ENCODE measurements around the gene PTPRA.
"Not testable (repeated sequence)": the region's sequence is repeated elsewhere in the genome, so short reads cannot be mapped to it uniquely, and the experiment has no call there.

The PTPRA gene

DNA sequence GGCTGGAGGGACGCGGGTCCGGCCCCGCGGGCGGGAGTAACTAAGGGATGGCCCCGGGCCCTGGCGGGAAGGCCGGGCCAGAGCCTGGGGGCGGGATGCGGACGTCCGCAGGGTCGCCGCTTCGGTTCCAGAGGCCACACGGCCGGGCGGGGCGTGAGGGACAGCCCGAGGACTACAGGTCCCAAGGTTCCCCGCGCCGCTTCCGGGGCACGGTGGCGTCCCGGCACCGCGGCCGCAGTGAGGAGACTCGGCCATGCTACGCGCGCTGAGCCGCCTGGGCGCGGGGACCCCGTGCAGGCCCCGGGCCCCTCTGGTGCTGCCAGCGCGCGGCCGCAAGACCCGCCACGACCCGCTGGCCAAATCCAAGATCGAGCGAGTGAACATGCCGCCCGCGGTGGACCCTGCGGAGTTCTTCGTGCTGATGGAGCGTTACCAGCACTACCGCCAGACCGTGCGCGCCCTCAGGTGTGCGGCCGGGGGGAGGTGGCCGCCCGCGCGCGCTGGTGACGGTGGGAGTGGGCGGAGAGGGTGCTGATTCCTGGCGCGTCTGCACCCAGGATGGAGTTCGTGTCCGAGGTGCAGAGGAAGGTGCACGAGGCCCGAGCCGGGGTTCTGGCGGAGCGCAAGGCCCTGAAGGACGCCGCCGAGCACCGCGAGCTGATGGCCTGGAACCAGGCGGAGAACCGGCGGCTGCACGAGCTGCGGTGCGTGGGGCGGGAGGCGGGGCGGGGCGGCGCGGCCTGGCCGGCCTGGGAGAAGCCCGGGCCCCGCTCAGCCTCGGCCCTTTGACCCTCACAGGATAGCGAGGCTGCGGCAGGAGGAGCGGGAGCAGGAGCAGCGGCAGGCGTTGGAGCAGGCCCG is 172.8 kb downstream of the PTPRA start, which contains the start of gene MRPS26:
MRPS26 (plus strand) TSS at position 237 of the 861 bp plus-strand sequence; CDS start at position 254, 17 bp downstream.
- DNase-seq, result peak; percentile 88

DNA sequence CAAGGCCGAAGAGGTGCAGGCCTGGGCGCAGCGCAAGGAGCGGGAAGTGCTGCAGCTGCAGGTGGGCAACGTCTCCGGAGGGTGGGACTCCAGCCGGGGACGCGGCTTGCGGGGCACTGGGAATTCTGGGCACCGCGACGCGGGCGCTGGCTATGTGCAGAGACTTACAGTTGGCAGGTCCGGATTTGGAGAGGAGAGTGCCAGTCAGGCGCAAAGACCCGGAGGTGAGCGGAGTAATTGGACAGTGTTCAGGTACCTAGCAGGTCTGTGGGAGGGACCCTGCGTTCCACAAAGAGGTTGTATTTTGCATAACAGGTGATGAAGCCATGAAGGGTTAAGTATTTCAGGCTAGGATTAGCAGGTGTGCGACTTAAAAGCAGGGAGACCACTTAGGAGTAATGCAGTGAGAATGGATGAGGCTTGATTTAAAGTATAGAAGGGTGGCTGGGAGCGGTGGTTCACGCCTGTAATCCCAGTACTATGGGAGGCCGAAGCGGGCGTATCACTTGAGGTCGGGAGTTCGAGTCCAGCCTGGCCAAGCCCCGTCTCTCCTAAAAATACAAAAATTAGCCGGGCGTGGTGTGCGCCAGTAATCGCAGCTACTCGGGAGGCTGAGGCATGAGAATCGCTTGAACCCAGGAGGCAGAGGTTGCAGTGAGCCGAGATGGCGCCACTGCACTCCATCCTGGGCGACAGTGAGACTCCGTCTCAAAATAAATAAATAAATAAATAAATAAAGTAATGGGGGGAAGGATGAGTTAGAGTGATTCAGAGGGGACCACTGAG is 173.6 kb downstream of the PTPRA start:
- DNase-seq, result no peak

DNA sequence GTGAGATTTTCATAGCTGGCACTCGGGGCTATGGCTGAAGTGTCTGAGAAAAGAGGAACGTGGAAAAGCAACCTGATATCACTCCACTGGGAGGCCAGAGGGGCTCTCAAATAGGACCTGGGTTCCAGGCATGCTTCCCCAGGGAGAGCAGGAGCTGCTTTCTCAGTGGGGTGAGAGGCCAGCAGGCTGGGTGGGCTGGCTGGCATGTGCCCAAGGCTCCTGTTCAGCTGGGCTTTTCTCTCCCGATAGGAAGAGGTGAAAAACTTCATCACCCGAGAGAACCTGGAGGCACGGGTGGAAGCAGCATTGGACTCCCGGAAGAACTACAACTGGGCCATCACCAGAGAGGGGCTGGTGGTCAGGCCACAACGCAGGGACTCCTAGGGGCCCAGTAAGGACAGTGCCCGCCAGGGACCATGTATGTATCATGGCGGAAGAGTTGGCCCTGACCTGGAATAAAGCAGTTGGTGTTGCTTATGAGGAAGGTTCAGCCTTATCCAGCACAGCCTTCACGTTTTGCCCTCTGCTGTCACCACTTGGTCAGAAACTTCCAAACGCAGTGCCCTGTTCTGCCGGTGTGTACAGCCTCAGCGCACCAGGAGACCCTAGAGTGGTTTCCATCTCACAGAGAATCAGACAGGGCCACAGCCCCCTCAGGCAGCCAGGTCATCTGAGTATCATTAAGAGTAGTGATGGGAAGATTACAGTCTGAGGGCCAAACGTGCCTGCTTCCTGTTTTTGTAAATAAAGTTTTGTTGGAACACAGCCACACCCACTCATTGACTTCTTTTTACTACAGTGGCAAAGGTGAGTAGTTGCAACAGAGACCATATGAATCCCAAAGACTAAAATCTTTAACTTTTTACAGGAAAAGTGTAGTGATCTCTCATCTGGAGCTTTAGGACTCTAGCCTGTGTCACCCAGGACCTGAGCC is 174.5 kb downstream of the PTPRA start:
- DNase-seq, result no peak

DNA sequence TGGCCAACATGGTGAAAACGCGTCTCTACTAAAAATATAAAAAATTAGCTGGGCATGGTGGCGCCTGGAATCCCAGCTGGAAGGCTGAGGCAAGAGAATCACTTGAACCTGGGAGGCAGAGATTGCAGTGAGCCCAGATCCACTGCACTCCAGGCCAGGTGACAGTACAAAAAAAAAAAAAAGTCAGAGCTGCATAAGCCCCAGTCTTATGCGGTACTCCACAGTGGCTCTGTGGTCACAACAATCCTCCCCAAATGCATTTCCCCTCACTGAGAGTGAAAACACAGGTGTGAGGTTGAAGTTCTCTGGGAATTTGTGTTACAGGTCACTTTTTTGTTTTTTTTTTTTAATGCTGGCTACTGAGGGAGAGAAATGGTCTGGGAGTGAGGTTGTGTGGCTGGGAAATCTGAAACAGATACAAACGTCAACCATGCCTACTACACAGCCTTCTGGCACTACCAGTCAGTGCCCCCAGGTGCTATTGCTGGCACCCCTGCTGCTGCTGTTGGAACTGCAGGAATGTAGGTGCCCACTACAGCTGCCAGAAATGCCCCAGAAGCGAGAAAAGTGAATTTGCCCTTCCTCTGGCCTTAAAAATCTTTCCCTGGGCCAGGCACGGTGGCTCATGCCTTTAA is 178.2 kb downstream of the PTPRA start:
- no peak for DNase-seq

DNA sequence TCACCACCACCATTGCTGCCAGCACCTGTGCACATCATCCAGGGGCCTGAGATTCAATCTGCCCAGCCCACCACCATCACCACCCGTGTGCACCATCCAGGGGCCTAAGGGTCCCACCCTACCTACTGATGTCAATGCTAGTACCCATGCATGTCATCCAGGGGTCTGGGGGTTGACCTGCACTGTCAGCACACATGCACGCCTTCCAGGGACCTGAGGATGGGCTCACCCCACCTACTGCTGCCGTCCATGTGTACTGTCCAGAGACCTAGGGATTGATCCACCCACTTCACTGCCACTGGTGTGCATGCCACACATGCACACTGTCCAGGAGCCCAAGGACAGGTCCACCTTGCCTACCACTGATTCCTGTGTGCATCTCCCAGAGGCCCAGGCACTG is 186.2 kb downstream of the PTPRA start:
- no peak for DNase-seq

DNA sequence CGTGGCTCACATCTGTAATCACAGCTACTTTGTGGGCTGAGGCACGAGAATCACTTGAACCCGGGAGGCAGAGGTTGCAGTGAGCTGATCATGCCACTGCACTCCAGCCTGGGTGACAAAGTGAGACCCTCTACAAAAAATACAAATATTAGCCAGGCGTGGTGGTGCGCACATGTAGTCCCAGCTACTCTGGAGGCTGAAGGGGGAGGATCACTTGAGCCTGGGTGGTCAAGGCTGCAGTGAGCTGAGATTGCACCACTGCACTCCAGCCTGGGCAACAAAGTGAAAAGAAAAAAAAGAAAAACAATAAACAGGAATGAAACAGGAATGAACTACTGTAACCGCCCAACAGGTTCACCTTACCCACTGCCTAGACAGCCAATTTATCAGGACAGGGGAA is 190.8 kb downstream of the PTPRA start:
- DNase-seq, result not testable (repeated sequence)

DNA sequence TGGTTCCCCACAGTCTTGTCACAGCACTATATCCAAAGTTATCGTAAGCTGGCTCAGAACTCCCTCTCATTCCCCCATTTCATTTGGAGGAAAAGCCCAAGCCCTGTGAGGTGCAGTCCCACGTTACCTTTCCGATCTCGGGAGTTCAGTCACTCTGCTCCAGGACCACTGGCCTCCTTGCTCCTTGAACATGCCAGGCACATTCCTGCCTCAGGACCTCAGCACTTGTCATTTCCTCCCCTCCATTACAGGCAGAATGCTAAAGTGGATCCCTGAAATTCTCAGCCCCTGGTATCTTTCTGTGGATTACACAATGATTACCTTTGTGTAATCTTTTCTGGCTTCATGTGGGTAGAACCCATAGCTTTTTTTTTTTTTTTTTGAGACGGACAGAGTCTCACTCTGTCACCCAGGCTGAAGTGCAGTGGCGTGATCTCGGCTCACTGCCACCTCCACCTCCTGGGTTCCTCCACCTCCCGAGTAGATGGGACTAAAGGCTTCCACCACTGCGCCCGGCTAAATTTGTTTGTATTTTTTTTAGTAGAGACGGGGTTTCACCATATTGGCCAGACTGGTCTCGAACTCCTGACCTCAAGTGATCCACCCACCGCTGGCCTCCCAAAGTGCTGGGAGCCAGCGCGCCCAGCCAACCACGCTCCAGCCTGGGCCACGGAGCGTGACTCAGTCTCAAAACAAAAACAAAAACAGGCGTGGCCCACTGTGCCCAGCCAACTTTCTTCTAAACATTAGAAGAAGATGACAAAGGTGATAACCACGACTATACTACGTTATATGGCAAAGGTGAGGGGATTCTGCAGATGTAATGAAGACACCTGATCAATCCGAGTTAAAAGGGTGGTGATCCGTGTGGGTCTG is 194.1 kb downstream of the PTPRA start:
- no peak for DNase-seq

DNA sequence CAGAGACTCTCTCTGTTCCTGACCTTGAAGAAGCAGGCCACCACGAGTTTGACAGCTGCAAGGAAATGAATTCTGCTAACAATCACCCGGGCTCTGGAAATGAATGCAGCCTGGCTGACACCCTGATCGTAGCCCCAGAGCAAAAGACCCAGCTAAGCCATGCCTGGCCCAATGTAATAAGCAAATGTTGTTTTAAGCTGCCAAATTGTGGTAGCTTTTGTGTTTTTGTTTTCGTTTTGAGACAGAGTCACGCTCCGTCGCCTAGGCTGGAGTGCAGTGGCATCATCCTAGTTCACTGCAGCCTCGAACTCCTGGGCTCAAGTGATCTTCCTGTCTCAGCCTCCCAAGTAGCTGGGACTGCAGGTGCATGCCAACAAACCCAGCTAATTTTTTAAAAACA is 194.8 kb downstream of the PTPRA start:
- no peak for DNase-seq

DNA sequence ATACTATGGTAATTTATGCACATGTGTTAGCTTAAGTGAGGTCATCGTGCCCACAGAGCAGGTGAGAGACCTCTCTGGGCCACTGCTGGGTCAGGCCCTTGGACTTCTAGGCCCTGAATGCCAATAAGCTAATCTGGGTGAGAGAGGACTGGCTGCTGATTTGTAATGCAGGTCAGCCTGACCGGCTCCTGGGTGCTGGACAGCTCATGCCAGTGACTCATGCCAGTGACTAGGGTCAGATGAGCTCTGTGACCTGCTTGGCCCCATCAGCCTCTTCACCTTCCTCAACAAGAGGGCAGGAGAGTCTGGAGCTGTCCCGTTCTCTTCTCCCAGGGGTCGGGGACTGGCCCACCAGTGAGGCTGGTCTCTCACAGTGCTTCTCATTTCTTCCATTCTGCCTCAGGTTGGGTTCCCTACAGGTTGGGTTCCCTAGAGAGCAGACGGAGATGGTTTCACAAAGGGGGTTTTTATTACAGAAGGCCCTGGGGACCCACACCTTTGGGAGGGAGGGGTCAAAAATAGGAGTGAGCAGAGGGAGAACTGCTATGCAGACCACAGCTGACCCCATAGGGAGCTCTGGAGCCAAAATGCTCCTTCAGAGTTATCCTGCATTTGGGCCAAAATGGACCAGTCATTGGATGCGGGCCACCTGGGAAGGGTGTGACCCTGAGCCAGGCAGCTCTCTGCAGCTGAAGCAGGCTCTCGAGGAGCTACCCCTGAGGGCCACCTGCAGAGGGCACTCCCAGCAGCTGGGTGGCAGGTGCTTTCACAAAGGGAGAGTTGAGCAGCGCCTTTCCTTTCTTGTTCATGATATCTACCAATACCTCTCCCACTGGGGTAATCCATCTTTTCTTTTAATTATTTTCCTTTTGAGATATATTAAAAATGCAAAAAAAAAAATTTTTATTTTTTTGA is 196.0 kb downstream of the PTPRA start:
- no peak for DNase-seq

DNA sequence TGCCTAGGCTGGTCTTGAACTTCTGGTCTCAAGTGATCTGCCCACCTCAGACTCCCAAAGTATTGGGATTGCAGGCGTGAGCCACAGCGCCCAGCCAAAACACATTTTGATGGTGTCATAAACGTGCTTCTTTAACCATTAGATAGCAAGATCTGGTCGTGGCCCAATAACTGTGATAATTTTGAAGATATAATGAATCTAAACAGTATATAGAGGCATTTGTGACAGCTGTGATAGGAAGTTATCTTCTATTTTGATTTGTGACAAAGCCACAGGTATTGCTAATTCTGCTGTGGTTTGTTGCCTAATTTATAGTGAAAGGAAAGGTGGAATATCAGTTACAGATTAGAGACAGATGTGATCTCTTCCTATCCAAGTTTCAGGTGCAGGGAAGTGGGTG is 197.4 kb downstream of the PTPRA start:
- no peak for DNase-seq

DNA sequence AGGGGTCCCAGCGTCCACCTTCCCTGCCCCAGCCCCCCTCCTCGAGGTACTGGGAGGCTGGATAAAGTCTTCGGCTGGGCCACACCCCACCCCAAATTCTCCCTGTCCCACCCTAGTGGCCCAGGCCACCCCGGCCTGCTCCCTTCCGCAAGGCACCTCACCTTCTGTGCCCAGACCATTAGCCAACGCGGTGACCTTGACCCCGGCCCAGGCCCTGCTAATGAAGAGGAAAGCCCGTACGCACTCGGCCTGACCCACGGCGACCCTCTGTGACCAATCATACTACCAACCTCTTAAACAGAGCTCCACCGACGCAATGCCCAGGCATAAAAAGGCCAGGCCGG is 198.0 kb downstream of the PTPRA start:
- DNase-seq, result no peak

DNA sequence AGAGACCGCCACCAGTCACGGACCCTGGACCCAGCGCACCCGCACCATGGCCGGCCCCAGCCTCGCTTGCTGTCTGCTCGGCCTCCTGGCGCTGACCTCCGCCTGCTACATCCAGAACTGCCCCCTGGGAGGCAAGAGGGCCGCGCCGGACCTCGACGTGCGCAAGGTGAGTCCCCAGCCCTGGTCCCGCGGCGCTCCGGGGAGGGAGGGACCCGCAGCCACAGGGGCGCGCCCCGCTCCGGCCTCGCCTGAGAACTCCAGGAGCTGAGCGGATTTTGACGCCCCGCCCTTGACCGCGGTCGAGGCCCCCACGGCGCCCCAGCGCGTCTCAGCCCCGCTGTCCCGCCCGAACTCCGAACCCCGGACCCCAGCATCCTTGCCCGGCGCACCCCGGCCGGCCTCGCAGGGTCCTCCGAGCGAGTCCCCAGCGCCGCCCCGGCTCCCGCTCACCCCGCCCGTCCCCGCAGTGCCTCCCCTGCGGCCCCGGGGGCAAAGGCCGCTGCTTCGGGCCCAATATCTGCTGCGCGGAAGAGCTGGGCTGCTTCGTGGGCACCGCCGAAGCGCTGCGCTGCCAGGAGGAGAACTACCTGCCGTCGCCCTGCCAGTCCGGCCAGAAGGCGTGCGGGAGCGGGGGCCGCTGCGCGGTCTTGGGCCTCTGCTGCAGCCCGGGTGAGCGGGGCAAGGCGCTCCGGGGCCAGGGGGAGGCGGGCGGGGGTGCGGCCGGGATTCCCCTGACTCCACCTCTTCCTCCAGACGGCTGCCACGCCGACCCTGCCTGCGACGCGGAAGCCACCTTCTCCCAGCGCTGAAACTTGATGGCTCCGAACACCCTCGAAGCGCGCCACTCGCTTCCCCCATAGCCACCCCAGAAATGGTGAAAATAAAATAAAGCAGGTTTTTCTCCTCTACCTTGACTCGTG is 198.6 kb downstream of the PTPRA start, which contains the start of gene OXT:
OXT (plus strand) TSS at position 11 of the 920 bp plus-strand sequence; CDS start at position 47, 36 bp downstream.
- DNase-seq, result peak; percentile 75

DNA sequence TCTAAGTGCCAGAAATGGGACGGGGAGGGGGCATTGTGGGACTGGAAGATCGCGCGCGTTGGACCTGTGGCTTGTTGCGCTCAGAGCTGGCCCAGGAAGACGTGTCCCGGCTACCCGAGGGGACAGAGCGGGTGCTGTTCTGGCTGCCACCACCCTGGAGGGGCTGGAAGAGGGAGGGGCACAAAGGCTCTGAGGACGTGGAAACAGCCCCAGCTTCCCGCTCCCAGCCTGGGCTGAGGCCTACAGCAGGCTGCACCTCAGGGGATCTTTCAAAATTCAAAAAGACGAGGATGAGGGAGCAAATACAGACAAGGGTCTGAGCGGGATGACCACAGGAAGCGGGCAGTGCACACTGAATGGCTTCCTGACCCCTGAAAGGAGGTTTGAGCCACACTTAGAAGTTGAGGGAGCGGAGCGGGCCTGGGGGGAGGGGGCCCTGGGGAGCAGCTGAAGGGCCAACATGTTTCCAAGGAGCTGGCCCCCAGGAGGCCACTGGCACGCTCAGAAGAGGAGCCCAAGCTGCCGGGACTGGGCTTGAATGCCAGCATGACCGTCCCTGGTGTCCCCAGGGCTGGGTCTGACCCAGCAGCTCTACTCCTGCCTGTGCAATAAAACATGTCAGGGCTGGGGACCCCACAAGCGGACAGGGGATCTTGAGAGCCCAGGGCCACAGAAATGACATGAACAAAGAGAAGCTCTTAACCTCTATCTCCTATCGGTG is 199.4 kb downstream of the PTPRA start:
- no peak for DNase-seq

DNA sequence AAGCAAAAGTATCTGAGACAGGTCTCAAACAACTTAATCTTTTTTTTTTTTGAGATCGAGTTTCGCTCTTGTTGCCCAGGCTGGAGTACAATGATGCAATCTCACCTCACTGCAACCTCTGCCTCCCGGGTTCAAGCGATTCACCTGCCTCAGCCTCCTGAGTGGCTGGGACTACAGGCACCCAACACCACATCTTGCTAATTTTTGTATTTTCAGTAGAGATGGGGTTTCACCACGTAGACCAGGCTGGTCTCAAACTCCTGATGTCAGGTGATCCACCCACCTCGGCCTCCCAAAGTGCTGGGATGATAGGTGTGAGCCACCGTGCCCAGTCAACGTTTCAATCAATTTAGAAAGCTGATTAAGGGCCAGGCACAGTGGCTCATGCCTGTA is 200.0 kb downstream of the PTPRA start:
- DNase-seq, result not testable (repeated sequence)

DNA sequence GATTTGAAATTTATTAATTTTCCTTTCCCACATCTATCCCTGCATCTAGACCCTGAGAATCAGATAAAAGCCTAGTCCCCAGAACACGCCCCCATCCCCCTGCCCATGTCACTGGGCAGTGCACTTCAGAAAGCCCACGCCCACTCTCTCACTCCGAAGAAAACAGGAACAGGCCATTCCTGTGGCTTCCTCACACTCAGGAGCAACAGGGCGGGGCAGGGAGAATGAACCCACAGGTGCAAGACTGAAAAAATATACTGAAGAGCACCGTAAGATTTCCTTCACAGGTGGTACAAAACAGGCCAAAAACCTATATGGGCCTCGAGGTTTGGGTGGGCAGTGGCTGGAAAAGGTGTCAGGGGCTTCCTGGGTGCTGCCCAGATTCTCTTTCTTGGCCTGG is 201.5 kb downstream of the PTPRA start:
- no peak for DNase-seq

DNA sequence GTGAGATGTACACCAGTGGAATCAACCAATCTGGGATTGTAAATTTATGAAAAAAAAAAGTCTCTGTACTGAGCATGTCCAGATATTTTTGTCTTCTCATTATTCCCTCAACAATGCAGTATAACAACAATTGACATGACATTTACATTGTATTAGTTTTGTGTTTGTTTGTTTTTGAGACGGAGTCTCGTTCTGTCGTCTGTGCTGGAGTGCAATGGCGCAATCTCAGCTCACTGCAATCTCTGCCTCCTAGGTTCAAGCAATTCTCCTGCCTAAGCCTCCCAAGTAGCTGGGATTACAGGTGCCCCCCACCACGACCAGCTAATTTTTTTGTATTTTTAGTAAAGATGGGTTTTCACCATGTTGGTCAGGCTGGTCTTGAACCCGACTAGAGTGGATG is 202.0 kb downstream of the PTPRA start:
- DNase-seq, result not testable (repeated sequence)

DNA sequence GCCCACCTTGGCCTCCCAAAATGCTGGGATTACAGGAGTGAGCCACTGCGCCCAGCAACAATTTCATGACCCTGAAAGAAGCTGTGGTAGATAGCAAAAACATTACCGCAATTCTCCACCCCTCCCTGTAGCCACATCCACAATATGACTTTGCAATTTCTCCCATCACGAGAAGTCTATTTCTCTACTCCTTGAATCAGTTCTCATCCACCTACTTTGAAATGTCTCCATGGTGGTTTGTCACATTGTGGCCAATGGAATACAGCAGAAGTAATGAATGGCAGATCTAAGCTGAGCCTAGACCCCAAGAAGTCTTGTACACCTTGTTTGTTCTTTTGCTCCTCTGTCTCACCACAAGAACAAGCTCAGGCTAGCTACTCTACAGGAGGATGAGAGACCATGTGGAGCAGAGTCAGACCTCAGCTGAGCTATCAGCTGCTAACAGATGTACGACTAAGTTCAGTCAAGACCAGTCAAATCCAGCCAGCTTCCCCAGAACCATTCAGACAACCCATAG is 204.4 kb downstream of the PTPRA start:
- no peak for DNase-seq

DNA sequence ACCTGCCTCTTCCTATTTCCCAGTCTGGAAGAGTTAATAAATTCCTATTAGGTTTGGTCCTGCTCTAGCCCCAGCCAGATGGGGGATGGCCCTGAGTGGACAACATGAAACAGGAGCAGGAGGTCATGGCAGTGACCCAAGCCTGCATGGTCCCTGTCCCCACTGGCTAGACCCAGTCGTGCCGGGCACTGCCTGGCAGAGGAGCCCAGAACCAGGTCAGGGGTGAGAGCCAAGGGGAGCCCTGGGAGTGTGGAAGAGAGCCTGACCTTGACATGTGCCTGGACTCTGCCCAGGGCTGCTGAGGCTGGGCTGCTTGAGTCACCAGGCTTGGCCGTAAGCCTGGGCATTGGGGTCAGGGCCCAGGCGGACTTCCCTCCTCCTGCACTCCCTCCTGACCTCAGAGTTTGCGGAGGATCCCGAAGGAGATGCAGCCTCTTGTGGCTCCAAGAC is 207.7 kb downstream of the PTPRA start:
- DNase-seq, result no peak
